Testis (tissue), 2 donors: Measurements from ENCODE around the gene RBKS.

Experiments used
- CTCF ChIP-seq, 3 experiments: fragments of 450-650 bp in 2 of 3; fragments of 200-600 bp in 1 of 3; sonication (generic) in 1 of 3; IDR thresholded peaks; one replicate each; pipeline ENCODE4 v1.5.1; 2016 to 2019; ENCODE audit warnings: antibody characterized with exemption in 3 of 3, mild to moderate bottlenecking in 2 of 3, moderate library complexity in 1 of 3
- POLR2A ChIP-seq: fragments of 450-650 bp; IDR thresholded peaks from one replicate; pipeline ENCODE4 v1.6.1; 2017; ENCODE audit warnings: antibody characterized with exemption, mild to moderate bottlenecking, moderate library complexity

- TF ChIP-seq CTCF (IDR thresholded peaks at IDR 0.05) (no peak), POLR2A (no peak)
Observed at GRCh38 chr2:27815860-27816438, 74.2 kb downstream of the RBKS start.
